Measurements from ENCODE around the gene RAD51B.

- TF ChIP-seq, protein P1, sequence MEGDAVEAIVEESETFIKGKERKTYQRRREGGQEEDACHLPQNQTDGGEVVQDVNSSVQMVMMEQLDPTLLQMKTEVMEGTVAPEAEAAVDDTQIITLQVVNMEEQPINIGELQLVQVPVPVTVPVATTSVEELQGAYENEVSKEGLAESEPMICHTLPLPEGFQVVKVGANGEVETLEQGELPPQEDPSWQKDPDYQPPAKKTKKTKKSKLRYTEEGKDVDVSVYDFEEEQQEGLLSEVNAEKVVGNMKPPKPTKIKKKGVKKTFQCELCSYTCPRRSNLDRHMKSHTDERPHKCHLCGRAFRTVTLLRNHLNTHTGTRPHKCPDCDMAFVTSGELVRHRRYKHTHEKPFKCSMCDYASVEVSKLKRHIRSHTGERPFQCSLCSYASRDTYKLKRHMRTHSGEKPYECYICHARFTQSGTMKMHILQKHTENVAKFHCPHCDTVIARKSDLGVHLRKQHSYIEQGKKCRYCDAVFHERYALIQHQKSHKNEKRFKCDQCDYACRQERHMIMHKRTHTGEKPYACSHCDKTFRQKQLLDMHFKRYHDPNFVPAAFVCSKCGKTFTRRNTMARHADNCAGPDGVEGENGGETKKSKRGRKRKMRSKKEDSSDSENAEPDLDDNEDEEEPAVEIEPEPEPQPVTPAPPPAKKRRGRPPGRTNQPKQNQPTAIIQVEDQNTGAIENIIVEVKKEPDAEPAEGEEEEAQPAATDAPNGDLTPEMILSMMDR (IDR thresholded peaks at IDR 0.05; ENCODE audit: low read length) = no peak
- TF ChIP-seq EZH2phosphoT487 (IDR thresholded peaks at IDR 0.05; ENCODE audit: low read length) = no peak
These were observed 307.6 kb downstream of the RAD51B start for GRCh38 chr14:68127166-68127565.
